Loucy (cell line): Measurements from ENCODE around the gene TSPEAR.

Experiments
- H2AFZ ChIP-seq: fragments of 200-600 bp; sonication (generic); 2 replicates; pipeline ENCODE4 v1.6.0; 2016; ENCODE audit warnings: antibody characterized with exemption, mild to moderate bottlenecking, low read length, moderate library complexity
- H3F3A ChIP-seq: fragments of 200-600 bp; 2 replicates; pipeline ENCODE4 v1.6.0; 2016; ENCODE audit warnings: antibody characterized with exemption, low read depth, mild to moderate bottlenecking
- H3K27me3 ChIP-seq: fragments of 200-600 bp; sonication (generic); 2 replicates; pipeline ENCODE4 v1.6.1; 2014; ENCODE audit warnings: low read length, mild to moderate bottlenecking; ENCODE audit not compliant: insufficient read depth, poor library complexity, severe bottlenecking
- H3K36me3 ChIP-seq: fragments of 200-600 bp; sonication (generic); 2 replicates; pipeline ENCODE4 v1.6.1; 2016; ENCODE audit warnings: low read length; ENCODE audit not compliant: insufficient read depth
- H3K4me1 ChIP-seq: fragments of 200-600 bp; sonication (generic); 2 replicates; pipeline ENCODE4 v1.5.1; 2014; ENCODE audit warnings: low read length, mild to moderate bottlenecking; ENCODE audit not compliant: insufficient read depth, poor library complexity, severe bottlenecking
- H3K4me2 ChIP-seq: fragments of 200-600 bp; sonication (generic); 2 replicates; pipeline ENCODE4 v1.6.0; 2014; ENCODE audit warnings: antibody characterized with exemption, low read length, low read depth, mild to moderate bottlenecking; ENCODE audit not compliant: poor library complexity, severe bottlenecking
- H3K4me3 ChIP-seq: fragments of 200-600 bp; sonication (generic); 2 replicates; pipeline ENCODE4 v1.5.1; 2014; ENCODE audit warnings: low read length, mild to moderate bottlenecking, mixed read lengths; ENCODE audit not compliant: poor library complexity, severe bottlenecking
- H3K79me2 ChIP-seq: fragments of 200-600 bp; sonication (generic); 2 replicates; pipeline ENCODE4 v1.6.1; 2014; ENCODE audit warnings: low read length; ENCODE audit not compliant: insufficient read depth
- H3K9ac ChIP-seq: fragments of 200-600 bp; sonication (generic); 2 replicates; pipeline ENCODE4 v1.6.0; 2014; ENCODE audit warnings: mild to moderate bottlenecking, low read depth, low read length, moderate library complexity; ENCODE audit not compliant: poor library complexity, severe bottlenecking
- H3K9me2 ChIP-seq: fragments of 200-600 bp; sonication (generic); replicated peaks from 2 replicates; pipeline ENCODE4 v1.6.1; 2016; ENCODE audit warnings: low read depth, low read length, mixed read lengths
- H3K9me3 ChIP-seq: fragments of 200-600 bp; sonication (generic); 2 replicates; pipeline ENCODE4 v1.6.1; 2014; ENCODE audit warnings: mild to moderate bottlenecking, antibody characterized with exemption, low read length, low read depth; ENCODE audit not compliant: insufficient read depth
- H4K20me1 ChIP-seq: fragments of 200-600 bp; sonication (generic); 2 replicates; pipeline ENCODE4 v1.6.0; 2014; ENCODE audit warnings: antibody characterized with exemption, low read length, mild to moderate bottlenecking; ENCODE audit not compliant: insufficient read depth, poor library complexity, severe bottlenecking
- CTCF ChIP-seq: fragments of 200-600 bp; sonication (generic); conservative IDR thresholded peaks from 2 replicates; pipeline ENCODE4 v1.5.1; 2014; ENCODE audit warnings: mild to moderate bottlenecking, antibody characterized with exemption, low read length
- EZH2phosphoT487 ChIP-seq: fragments of 200-600 bp; IDR thresholded peaks from 2 replicates; pipeline ENCODE4 v1.6.1; 2018; ENCODE audit warnings: antibody characterized with exemption, mild to moderate bottlenecking, moderate library complexity, borderline replicate concordance

Gene TSPEAR

GRCh38 chr21:44657635-44658540 is 53.5 kb downstream of the TSPEAR start, which contains the start of gene KRTAP12-3:
Gene KRTAP12-3, plus strand, starts transcription at chr21:44657932. Its CDS starts 48 bp downstream, at chr21:44657980.
- TF ChIP-seq EZH2phosphoT487 (no peak), CTCF (no peak)
- no peaks in the 10 kb centered on the region for H3K9me2 ChIP-seq
- no peaks in the 10 kb centered on the region for H3K79me2 ChIP-seq
- H3K4me1 ChIP-seq: no peaks in the 10 kb centered on the region
- no peak within 1 kb of the TSS for H3K4me3 ChIP-seq
- no peak within 1 kb of the TSS for H2AFZ ChIP-seq
- H3F3A ChIP-seq: no peaks in the 10 kb centered on the region
- no peaks in the 10 kb centered on the region for H3K36me3 ChIP-seq
- no peaks in the 10 kb centered on the region for H3K27me3 ChIP-seq
- H3K9me3 ChIP-seq: peaks cover 5% of the 10 kb centered on the region; the same call in 1 of the 2 replicates
- H4K20me1 ChIP-seq: no peaks in the 10 kb centered on the region
- no peak within 1 kb of the TSS for H3K4me2 ChIP-seq
- no peak within 1 kb of the TSS for H3K9ac ChIP-seq

GRCh38 chr21:44656868-44657267 is 54.5 kb downstream of the TSPEAR start:
- H3K9me3 ChIP-seq: peaks cover 5% of the 10 kb centered on the region; the same call in 1 of the 2 replicates
- no peak overlapping the region for H2AFZ ChIP-seq
- H3K79me2 ChIP-seq: no peaks in the 10 kb centered on the region
- H3F3A ChIP-seq: no peaks in the 10 kb centered on the region
- no peaks in the 10 kb centered on the region for H3K4me1 ChIP-seq
- no peak for TF ChIP-seq EZH2phosphoT487
- TF ChIP-seq CTCF: no peak
- H3K27me3 ChIP-seq: no peaks in the 10 kb centered on the region
- H3K36me3 ChIP-seq: no peaks in the 10 kb centered on the region
- H3K4me2 ChIP-seq: no peak overlapping the region
- no peaks in the 10 kb centered on the region for H4K20me1 ChIP-seq
- no peak overlapping the region for H3K4me3 ChIP-seq
- H3K9ac ChIP-seq: no peak overlapping the region
- H3K9me2 ChIP-seq: no peaks in the 10 kb centered on the region

- Histone ChIP-seq H3K9me2 (no peaks in the 10 kb centered on the region), H3K4me2 (no peak within 1 kb of the TSS), H4K20me1 (no peaks in the 10 kb centered on the region), H3K4me3 (no peak within 1 kb of the TSS), H3K79me2 (no peaks in the 10 kb centered on the region), H3K27me3 (no peaks in the 10 kb centered on the region), H3K4me1 (no peaks in the 10 kb centered on the region), H3K9ac (no peak within 1 kb of the TSS), H3K9me3 (peaks cover 5% of the 10 kb centered on the region; the same call in 1 of the 2 replicates), H3K36me3 (no peaks in the 10 kb centered on the region), H2AFZ (no peak within 1 kb of the TSS), H3F3A (no peaks in the 10 kb centered on the region)
- TF ChIP-seq EZH2phosphoT487 (no peak), CTCF (no peak)
These were observed 56.7 kb downstream of the TSPEAR start, which contains the start of gene KRTAP12-4 for GRCh38 chr21:44654576-44655175. Gene KRTAP12-4, minus strand, starts transcription at chr21:44654659. Its CDS starts 45 bp downstream, at chr21:44654614.
